Mesothelial cell of epicardium (in vitro differentiated cells): ENCODE measurements around the gene RHEX. TPM values are rescaled to one million over a fixed set of nuclear protein-coding genes. Genes with fewer than 3 reads are reported as not detected.

Experiments
- DNase-seq, 2 experiments: peaks; one replicate each; pipeline ENCODE4 v3.0.0; 2021; ENCODE audit warnings: low spot score in 2 of 2; ENCODE audit not compliant: unreplicated experiment in 2 of 2
- H3K27ac Mint-ChIP-seq: 2 replicates; pipeline ENCODE4 v1.8.0; 2021; ENCODE audit warnings: mixed read lengths
- H3K27me3 Mint-ChIP-seq: 2 replicates; pipeline ENCODE4 v1.8.0; 2021; ENCODE audit warnings: low read depth, mixed read lengths
- H3K36me3 Mint-ChIP-seq: 2 replicates; pipeline ENCODE4 v1.8.0; 2021; ENCODE audit warnings: mixed read lengths
- H3K4me1 Mint-ChIP-seq: 2 replicates; pipeline ENCODE4 v1.8.0; 2021; ENCODE audit warnings: mixed read lengths
- H3K4me3 Mint-ChIP-seq: 2 replicates; pipeline ENCODE4 v1.8.0; 2021; ENCODE audit warnings: mild to moderate bottlenecking, moderate library complexity, mixed read lengths
- H3K9me3 Mint-ChIP-seq: 2 replicates; pipeline ENCODE4 v1.8.0; 2021; ENCODE audit warnings: mixed read lengths
- total RNA-seq: library from RNA; stranded (reverse); gene quantifications from 3 replicates; pipeline ENCODE4 v1.2.1, GENCODE V29; 2021
- TF ChIP-seq, protein P1 (sequence below): fragments of 200-600 bp; sonication (generic); IDR thresholded peaks from one replicate; pipeline ENCODE4 v1.5.0; 2021; ENCODE audit warnings: antibody characterized with exemption; ENCODE audit not compliant: unreplicated experiment

Gene RHEX
- total RNA-seq, 1 donor from 2014 or later, result not detected

DNA sequence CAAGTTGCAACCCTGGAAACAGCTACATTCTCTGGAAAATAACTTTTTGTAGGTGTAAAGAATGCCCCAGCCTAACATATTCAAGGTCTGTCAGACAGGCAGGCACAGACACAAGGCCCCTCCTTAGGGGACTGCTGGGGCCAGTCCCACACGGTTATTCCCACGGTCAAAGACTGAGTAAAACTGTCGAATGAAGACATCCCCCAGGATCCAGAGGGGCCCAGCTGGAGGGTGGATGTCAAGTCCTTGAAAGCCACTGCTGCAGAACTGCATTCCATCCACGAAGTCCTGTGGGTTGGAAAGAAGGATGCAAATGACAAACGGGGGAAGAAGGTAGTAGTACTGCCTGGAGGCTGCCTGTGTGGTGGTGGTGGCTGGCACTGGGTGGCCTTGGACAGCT lies 42.9 kb upstream of the RHEX start:
- no peak for DNase-seq
- Mint-ChIP-seq H3K27me3 (no peaks in the 10 kb centered on the region), H3K36me3 (no peaks in the 10 kb centered on the region), H3K4me1 (peaks cover 14% of the 10 kb centered on the region), H3K9me3 (no peaks in the 10 kb centered on the region), H3K27ac (no peak overlapping the region), H3K4me3 (no peak overlapping the region)
- TF ChIP-seq, protein P1, sequence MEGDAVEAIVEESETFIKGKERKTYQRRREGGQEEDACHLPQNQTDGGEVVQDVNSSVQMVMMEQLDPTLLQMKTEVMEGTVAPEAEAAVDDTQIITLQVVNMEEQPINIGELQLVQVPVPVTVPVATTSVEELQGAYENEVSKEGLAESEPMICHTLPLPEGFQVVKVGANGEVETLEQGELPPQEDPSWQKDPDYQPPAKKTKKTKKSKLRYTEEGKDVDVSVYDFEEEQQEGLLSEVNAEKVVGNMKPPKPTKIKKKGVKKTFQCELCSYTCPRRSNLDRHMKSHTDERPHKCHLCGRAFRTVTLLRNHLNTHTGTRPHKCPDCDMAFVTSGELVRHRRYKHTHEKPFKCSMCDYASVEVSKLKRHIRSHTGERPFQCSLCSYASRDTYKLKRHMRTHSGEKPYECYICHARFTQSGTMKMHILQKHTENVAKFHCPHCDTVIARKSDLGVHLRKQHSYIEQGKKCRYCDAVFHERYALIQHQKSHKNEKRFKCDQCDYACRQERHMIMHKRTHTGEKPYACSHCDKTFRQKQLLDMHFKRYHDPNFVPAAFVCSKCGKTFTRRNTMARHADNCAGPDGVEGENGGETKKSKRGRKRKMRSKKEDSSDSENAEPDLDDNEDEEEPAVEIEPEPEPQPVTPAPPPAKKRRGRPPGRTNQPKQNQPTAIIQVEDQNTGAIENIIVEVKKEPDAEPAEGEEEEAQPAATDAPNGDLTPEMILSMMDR, result no peak

DNA sequence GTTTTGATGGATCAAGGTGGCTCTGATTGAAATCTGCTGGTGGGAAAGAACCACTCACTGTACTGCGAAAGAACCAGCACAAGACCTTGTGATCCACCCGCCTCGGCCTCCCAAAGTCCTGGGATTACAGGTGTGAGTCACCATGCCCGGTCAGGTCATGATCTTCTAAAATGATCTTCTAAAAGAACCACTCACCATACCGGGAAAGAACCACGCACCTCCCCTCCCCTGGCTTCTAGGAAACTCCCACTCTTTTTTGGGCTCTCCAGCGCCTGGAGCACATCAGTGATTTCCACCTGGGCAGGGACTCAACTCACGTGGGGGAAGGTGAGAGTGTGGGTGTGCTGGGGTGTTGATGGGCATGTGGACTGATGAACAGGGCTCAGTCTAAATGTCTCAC lies 41.9 kb upstream of the RHEX start:
- Mint-ChIP-seq H3K4me3 (no peak overlapping the region), H3K27ac (no peak overlapping the region), H3K9me3 (no peaks in the 10 kb centered on the region), H3K36me3 (no peaks in the 10 kb centered on the region), H3K4me1 (peaks cover 8% of the 10 kb centered on the region), H3K27me3 (no peaks in the 10 kb centered on the region)
- no peak for DNase-seq
- TF ChIP-seq, protein P1, result no peak

DNA sequence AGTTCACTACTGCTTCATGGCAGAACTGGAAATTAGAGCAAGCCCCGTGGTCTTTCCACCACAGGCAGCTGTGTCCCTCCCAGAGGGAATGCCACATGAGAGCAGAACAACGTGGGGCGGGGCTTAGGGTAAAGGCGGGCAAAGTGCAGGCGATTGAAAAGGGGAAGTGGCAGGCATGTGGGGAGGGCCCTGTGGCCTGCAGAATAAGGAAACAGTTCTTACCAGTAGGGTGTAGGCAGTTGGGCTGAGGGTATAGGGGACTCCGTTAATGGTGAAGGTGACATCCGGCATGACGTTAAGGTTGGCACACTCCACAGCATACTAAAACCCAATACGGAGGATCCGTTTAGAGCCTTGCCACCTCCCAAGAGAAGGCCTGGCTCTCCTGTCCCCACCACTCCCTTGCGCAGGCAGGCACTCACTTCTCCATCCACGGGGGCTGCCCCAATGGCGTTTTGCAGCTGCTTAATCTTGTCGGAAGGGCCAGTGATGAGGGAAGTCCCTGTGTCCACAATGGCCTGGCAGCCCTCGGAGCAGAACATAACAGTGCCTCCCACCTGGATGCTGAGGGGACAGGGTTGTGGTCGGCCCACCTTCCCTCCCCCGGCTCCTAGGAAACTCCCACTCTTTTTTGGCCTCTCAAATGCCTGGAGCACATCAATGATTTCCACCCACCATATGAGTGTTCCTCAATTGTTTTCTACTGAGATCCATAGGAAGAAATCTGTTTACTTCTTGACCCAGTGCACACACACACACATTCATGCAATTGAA lies 40.7 kb upstream of the RHEX start:
- TF ChIP-seq, protein P1, result no peak
- Mint-ChIP-seq H3K27ac (no peak overlapping the region), H3K36me3 (no peaks in the 10 kb centered on the region), H3K4me1 (peaks cover 8% of the 10 kb centered on the region), H3K9me3 (no peaks in the 10 kb centered on the region), H3K4me3 (no peak overlapping the region), H3K27me3 (no peaks in the 10 kb centered on the region)
- DNase-seq, result no peak

DNA sequence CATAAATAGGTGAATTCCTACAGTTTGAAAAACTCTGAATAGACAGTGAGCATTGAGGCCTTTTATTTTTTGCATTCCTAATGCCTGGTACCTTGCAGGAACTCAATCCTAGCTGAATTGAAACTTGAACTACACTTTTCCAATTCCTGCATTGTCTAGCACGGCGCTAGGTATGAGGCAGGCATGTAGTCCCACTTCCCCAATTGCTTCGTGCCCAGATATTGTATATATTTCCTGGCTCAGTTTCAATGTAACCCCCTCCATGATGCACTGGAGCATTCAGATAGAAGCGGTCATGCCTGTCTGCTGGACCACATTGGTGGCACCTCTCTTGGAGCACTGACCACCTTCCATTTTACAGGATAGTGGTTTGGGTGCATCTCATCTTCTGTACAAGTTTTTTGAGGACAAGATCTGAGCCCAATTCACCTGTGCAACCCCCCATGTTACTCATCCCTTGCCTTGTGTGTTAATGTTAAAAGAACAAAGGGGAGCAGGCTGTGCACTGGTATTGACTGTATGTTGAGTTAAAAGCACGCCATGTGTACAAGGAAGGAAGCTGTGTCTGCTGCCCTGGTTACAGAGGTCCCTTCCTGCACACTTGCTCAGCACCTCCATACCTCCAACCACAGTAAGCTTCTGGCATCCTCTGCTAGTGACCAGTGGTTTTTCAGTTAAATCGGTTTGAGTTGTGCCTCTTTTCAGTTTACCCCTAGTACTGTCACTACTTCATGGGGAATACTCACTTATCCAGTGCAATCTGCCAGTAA lies 39.8 kb upstream of the RHEX start:
- peaks cover 8% of the 10 kb centered on the region for H3K4me1 Mint-ChIP-seq
- DNase-seq, result no peak
- TF ChIP-seq, protein P1, result no peak
- no peaks in the 10 kb centered on the region for H3K27me3 Mint-ChIP-seq
- H3K4me3 Mint-ChIP-seq, result no peak overlapping the region
- no peaks in the 10 kb centered on the region for H3K36me3 Mint-ChIP-seq
- peaks cover 5% of the 10 kb centered on the region for H3K9me3 Mint-ChIP-seq
- H3K27ac Mint-ChIP-seq, result no peak overlapping the region

DNA sequence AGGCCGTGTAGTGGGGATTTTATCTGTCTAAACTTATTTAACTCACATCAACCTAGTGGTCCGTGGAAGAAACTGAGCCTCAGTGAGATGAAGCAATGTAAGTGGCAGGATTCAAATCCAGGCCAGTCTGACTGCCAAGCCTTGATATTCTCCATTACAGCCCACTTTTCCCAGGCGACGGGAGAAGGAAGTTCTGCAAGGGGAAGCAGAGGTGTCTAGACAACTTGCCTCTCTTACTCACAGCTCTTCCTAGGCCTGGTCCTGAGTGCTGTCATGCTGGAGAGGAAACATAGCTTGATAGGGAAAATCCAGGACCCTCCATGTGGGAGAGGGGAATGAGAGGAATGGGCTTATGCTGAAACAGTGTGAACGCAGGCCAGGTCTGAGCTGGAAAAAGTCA lies 38.4 kb upstream of the RHEX start:
- Mint-ChIP-seq H3K27me3 (no peaks in the 10 kb centered on the region), H3K4me1 (peaks cover 6% of the 10 kb centered on the region), H3K4me3 (no peak overlapping the region), H3K27ac (no peak overlapping the region), H3K9me3 (peaks cover 5% of the 10 kb centered on the region), H3K36me3 (no peaks in the 10 kb centered on the region)
- TF ChIP-seq, protein P1, result no peak
- no peak for DNase-seq
